SK-N-SH treated with all-trans-retinoic acid at 6 μM for 48 hours (cell line): Measurements from ENCODE around the gene ANO10.

Experiments used
- ATAC-seq: fragments of 200-7000 bp; cut with Tn5 transposase; 3 replicates; pipeline ENCODE4 v1.9.1; 2020; ENCODE audit warnings: mild to moderate bottlenecking, moderate library complexity
- ARNTL ChIP-seq: fragments of 450-650 bp; formaldehyde crosslinking; IDR thresholded peaks from 2 replicates; pipeline ENCODE4 v1.5.0; 2020; ENCODE audit warnings: low read depth, mild to moderate bottlenecking, moderate library complexity, borderline replicate concordance
- BACH2 ChIP-seq: fragments of 250-450 bp; sonication (Bioruptor Pico); IDR thresholded peaks from 2 replicates; pipeline ENCODE4 v1.9.0; 2021; ENCODE audit warnings: mild to moderate bottlenecking, borderline replicate concordance
- CSDC2 ChIP-seq: fragments of 250-450 bp; sonication (Bioruptor Pico); IDR thresholded peaks from 2 replicates; pipeline ENCODE4 v1.5.0; 2020; ENCODE audit warnings: mild to moderate bottlenecking, moderate library complexity
- ESRRG ChIP-seq: fragments of 250-450 bp; sonication (Bioruptor Pico); IDR thresholded peaks from 2 replicates; pipeline ENCODE4 v1.6.1; 2021; ENCODE audit warnings: mild to moderate bottlenecking
- ISL1 ChIP-seq: fragments of 250-450 bp; sonication (Bioruptor Pico); IDR thresholded peaks from 2 replicates; pipeline ENCODE4 v2.1.2; 2022; ENCODE audit warnings: mild to moderate bottlenecking, moderate library complexity
- OSR1 ChIP-seq: fragments of 250-450 bp; sonication (Bioruptor Pico); IDR thresholded peaks from 2 replicates; pipeline ENCODE4 v1.8.0; 2022; ENCODE audit warnings: moderate library complexity, mild to moderate bottlenecking, inconsistent platforms
- RARB ChIP-seq: fragments of 250-450 bp; sonication (Bioruptor Pico); IDR thresholded peaks from 2 replicates; pipeline ENCODE4 v1.8.0; 2021; ENCODE audit warnings: mild to moderate bottlenecking, moderate library complexity
- SNAI2 ChIP-seq: fragments of 250-450 bp; sonication (Bioruptor Pico); IDR thresholded peaks from 2 replicates; pipeline ENCODE4 v1.5.0; 2020; ENCODE audit warnings: mild to moderate bottlenecking, moderate library complexity
- TCF4 ChIP-seq: fragments of 250-450 bp; sonication (Bioruptor Pico); IDR thresholded peaks from 2 replicates; pipeline ENCODE4 v1.8.0; 2021; ENCODE audit warnings: mild to moderate bottlenecking, moderate library complexity, borderline replicate concordance
- TOX ChIP-seq: fragments of 250-450 bp; sonication (Bioruptor Pico); IDR thresholded peaks from 2 replicates; pipeline ENCODE4 v1.8.0; 2021; ENCODE audit warnings: mild to moderate bottlenecking, moderate library complexity, borderline replicate concordance
- ZC3H10 ChIP-seq: fragments of 250-450 bp; sonication (Bioruptor Pico); IDR thresholded peaks from 2 replicates; pipeline ENCODE4 v1.5.1; 2021; ENCODE audit warnings: mild to moderate bottlenecking, moderate library complexity
- ZFP3 ChIP-seq: fragments of 250-450 bp; sonication (Bioruptor Pico); IDR thresholded peaks from 2 replicates; pipeline ENCODE4 v1.5.0; 2020; ENCODE audit warnings: mild to moderate bottlenecking, moderate library complexity
- ZFP30 ChIP-seq: fragments of 450-650 bp; formaldehyde crosslinking; IDR thresholded peaks from 2 replicates; pipeline ENCODE4 v1.5.0; 2022; ENCODE audit warnings: mild to moderate bottlenecking, moderate library complexity
- ZNF565 ChIP-seq: fragments of 450-650 bp; formaldehyde crosslinking; conservative IDR thresholded peaks from 2 replicates; pipeline ENCODE4 v1.5.0; 2020; ENCODE audit warnings: low read depth, mild to moderate bottlenecking, moderate library complexity
- ZNF70 ChIP-seq: fragments of 450-650 bp; formaldehyde crosslinking; IDR thresholded peaks from 2 replicates; pipeline ENCODE4 v1.5.0; 2020; ENCODE audit warnings: mild to moderate bottlenecking, moderate library complexity
- ZNF8 ChIP-seq: fragments of 450-650 bp; formaldehyde crosslinking; IDR thresholded peaks from 2 replicates; pipeline ENCODE4 v1.5.0; 2020; ENCODE audit warnings: mild to moderate bottlenecking, moderate library complexity
- TF ChIP-seq, protein P1 (sequence below): fragments of 250-450 bp; sonication (Bioruptor Pico); IDR thresholded peaks from 2 replicates; pipeline ENCODE4 v1.5.0; 2020; ENCODE audit warnings: mild to moderate bottlenecking, moderate library complexity
- TF ChIP-seq, protein P2 (sequence below): fragments of 250-450 bp; sonication (Bioruptor Pico); IDR thresholded peaks from 2 replicates; pipeline ENCODE4 v1.5.1; 2021; ENCODE audit warnings: mild to moderate bottlenecking, moderate library complexity
- TF ChIP-seq, protein P3 (sequence below): fragments of 250-450 bp; sonication (Bioruptor Pico); IDR thresholded peaks from 2 replicates; pipeline ENCODE4 v1.8.0; 2021; ENCODE audit warnings: low read depth, mild to moderate bottlenecking, moderate library complexity, borderline replicate concordance
- TF ChIP-seq, protein P4 (sequence below): fragments of 250-450 bp; sonication (Bioruptor Pico); IDR thresholded peaks from 2 replicates; pipeline ENCODE4 v1.5.1; 2020; ENCODE audit warnings: low read depth, mild to moderate bottlenecking, moderate library complexity
- TF ChIP-seq, protein P5 (sequence below): fragments of 250-450 bp; sonication (Bioruptor Pico); IDR thresholded peaks from 2 replicates; pipeline ENCODE4 v1.8.0; 2020; ENCODE audit warnings: mild to moderate bottlenecking, moderate library complexity, borderline replicate concordance

ANO10 gene

DNA sequence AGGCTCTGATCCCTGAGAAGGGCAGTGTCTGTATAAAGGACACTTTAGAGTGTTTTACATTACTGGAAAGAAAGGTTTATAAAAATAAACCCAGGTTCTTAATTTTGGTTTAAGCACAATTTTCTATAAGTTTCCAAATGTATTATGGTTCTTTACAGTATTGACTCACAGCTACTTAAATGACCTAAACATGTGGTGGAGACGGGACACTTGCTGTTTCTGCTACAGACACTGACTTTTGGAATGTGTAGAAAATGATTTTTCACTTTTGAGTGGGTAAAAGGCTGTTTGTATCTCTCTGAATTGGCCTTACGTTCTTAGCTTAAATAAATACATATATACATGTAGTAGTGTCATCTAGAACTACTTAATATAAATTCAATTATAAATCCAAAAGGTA lies 280.0 kb downstream of the ANO10 start:
- no peak for ATAC-seq
- no peak for TF ChIP-seq ZNF8
- TF ChIP-seq, protein P1, sequence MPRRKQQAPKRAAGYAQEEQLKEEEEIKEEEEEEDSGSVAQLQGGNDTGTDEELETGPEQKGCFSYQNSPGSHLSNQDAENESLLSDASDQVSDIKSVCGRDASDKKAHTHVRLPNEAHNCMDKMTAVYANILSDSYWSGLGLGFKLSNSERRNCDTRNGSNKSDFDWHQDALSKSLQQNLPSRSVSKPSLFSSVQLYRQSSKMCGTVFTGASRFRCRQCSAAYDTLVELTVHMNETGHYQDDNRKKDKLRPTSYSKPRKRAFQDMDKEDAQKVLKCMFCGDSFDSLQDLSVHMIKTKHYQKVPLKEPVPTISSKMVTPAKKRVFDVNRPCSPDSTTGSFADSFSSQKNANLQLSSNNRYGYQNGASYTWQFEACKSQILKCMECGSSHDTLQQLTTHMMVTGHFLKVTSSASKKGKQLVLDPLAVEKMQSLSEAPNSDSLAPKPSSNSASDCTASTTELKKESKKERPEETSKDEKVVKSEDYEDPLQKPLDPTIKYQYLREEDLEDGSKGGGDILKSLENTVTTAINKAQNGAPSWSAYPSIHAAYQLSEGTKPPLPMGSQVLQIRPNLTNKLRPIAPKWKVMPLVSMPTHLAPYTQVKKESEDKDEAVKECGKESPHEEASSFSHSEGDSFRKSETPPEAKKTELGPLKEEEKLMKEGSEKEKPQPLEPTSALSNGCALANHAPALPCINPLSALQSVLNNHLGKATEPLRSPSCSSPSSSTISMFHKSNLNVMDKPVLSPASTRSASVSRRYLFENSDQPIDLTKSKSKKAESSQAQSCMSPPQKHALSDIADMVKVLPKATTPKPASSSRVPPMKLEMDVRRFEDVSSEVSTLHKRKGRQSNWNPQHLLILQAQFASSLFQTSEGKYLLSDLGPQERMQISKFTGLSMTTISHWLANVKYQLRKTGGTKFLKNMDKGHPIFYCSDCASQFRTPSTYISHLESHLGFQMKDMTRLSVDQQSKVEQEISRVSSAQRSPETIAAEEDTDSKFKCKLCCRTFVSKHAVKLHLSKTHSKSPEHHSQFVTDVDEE (CRISPR knock-in tag): no peak
- TF ChIP-seq, protein P2, sequence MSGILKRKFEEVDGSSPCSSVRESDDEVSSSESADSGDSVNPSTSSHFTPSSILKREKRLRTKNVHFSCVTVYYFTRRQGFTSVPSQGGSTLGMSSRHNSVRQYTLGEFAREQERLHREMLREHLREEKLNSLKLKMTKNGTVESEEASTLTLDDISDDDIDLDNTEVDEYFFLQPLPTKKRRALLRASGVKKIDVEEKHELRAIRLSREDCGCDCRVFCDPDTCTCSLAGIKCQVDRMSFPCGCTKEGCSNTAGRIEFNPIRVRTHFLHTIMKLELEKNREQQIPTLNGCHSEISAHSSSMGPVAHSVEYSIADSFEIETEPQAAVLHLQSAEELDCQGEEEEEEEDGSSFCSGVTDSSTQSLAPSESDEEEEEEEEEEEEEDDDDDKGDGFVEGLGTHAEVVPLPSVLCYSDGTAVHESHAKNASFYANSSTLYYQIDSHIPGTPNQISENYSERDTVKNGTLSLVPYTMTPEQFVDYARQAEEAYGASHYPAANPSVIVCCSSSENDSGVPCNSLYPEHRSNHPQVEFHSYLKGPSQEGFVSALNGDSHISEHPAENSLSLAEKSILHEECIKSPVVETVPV (CRISPR knock-in tag): no peak
- no peak for TF ChIP-seq ZNF70
- no peak for TF ChIP-seq ZFP3 (CRISPR knock-in tag)
- TF ChIP-seq BACH2 (CRISPR knock-in tag): no peak
- TF ChIP-seq ESRRG (CRISPR knock-in tag): no peak
- TF ChIP-seq, protein P3, sequence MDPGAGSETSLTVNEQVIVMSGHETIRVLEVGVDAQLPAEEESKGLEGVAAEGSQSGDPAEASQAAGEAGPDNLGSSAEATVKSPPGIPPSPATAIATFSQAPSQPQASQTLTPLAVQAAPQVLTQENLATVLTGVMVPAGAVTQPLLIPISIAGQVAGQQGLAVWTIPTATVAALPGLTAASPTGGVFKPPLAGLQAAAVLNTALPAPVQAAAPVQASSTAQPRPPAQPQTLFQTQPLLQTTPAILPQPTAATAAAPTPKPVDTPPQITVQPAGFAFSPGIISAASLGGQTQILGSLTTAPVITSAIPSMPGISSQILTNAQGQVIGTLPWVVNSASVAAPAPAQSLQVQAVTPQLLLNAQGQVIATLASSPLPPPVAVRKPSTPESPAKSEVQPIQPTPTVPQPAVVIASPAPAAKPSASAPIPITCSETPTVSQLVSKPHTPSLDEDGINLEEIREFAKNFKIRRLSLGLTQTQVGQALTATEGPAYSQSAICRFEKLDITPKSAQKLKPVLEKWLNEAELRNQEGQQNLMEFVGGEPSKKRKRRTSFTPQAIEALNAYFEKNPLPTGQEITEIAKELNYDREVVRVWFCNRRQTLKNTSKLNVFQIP (CRISPR knock-in tag): no peak
- TF ChIP-seq CSDC2 (CRISPR knock-in tag): no peak
- no peak for TF ChIP-seq OSR1 (CRISPR knock-in tag)
- no peak for TF ChIP-seq TCF4

DNA sequence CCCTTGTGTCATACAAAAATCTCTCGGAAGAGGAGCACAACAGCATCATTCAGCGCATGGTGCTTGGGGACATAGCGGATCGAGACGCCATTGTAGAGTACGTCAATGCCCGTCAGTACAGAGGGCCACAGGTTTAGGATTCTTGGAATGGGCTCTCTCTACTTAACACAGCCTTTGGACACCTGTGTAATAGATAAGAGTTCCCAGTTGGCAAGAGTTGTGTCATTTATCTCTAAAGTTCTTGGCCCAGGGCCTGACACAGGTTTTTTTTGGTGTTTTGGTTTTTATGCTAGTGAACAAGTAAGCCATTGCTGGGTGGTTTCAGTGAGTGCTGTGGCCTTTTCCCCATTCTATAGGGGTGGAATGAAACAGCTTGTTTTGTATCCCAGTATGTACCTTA lies 281.4 kb downstream of the ANO10 start:
- TF ChIP-seq ESRRG (CRISPR knock-in tag) (no peak), CSDC2 (CRISPR knock-in tag) (no peak), OSR1 (CRISPR knock-in tag) (no peak), ZFP3 (CRISPR knock-in tag) (no peak), RARB (CRISPR knock-in tag) (no peak), ZNF565 (CRISPR knock-in tag) (no peak), SNAI2 (CRISPR knock-in tag) (no peak), TOX (CRISPR knock-in tag) (no peak), ISL1 (CRISPR knock-in tag) (no peak), ZC3H10 (CRISPR knock-in tag) (no peak)
- TF ChIP-seq, protein P4, sequence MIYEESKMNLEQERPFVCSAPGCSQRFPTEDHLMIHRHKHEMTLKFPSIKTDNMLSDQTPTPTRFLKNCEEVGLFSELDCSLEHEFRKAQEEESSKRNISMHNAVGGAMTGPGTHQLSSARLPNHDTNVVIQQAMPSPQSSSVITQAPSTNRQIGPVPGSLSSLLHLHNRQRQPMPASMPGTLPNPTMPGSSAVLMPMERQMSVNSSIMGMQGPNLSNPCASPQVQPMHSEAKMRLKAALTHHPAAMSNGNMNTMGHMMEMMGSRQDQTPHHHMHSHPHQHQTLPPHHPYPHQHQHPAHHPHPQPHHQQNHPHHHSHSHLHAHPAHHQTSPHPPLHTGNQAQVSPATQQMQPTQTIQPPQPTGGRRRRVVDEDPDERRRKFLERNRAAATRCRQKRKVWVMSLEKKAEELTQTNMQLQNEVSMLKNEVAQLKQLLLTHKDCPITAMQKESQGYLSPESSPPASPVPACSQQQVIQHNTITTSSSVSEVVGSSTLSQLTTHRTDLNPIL: no peak
- TF ChIP-seq, protein P1 (CRISPR knock-in tag): no peak
- TF ChIP-seq, protein P5, sequence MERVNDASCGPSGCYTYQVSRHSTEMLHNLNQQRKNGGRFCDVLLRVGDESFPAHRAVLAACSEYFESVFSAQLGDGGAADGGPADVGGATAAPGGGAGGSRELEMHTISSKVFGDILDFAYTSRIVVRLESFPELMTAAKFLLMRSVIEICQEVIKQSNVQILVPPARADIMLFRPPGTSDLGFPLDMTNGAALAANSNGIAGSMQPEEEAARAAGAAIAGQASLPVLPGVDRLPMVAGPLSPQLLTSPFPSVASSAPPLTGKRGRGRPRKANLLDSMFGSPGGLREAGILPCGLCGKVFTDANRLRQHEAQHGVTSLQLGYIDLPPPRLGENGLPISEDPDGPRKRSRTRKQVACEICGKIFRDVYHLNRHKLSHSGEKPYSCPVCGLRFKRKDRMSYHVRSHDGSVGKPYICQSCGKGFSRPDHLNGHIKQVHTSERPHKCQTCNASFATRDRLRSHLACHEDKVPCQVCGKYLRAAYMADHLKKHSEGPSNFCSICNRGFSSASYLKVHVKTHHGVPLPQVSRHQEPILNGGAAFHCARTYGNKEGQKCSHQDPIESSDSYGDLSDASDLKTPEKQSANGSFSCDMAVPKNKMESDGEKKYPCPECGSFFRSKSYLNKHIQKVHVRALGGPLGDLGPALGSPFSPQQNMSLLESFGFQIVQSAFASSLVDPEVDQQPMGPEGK: no peak
- ATAC-seq: no peak

DNA sequence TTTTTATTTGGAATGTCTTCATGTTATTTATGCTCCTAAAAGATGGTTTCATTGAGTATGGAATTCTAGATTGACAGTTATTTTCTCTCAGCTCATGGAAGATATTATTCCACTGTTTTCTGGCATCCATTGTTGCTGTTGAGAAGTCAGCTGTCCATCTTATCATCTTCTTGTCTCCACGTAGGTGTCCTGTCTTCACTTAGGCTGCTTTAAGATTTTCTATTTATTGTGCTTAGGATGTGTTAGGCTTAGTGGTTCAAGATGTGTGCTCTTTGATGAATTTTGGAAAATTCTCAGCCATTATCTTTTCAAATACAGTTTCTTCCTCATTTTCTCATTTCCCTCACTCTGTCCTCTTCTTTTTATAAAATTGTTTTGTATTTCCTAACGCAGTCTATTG lies 283.5 kb downstream of the ANO10 start:
- no peak for ATAC-seq
- TF ChIP-seq, protein P3 (CRISPR knock-in tag): no peak
- TF ChIP-seq, protein P5: no peak
- no peak for TF ChIP-seq ZNF565 (CRISPR knock-in tag)
- no peak for TF ChIP-seq ZFP30 (CRISPR knock-in tag)
- TF ChIP-seq ARNTL: no peak
- no peak for TF ChIP-seq TCF4
- TF ChIP-seq, protein P4: no peak
